Endothelial cell of umbilical vein (primary cell): Measurements from ENCODE around the gene FMN1. TPM values are rescaled to one million over a fixed set of nuclear protein-coding genes. Genes with fewer than 3 reads are reported as not detected.
A peak's percentile ranks its signal among the peaks of the same experiment; 100 is the strongest.

ENCODE experiments used
- BruUV-seq: library from RNA; stranded (reverse); fragments of 400-500 nt; replicated peaks from 2 replicates; lab custom pipeline; 2021; lab: Mats Ljungman, UMichigan
- CTCF ChIA-PET: fragments of 300-600, 350-600 bp; sonication (Branson Sonifier 250); formaldehyde crosslinking; loops from one replicate; lab custom pipeline; 2021; ENCODE audit warnings: antibody characterized with exemption, inconsistent platforms; lab: Charles Lee
- POLR2A ChIA-PET: fragments of 300-600, 350-600 bp; sonication (Branson Sonifier 250); formaldehyde crosslinking; loops from one replicate; lab custom pipeline; 2021; ENCODE audit warnings: antibody characterized with exemption, inconsistent platforms; lab: Charles Lee
- DNase-seq: peaks from one replicate; pipeline ENCODE4 v3.0.0-alpha.2; 2011; ENCODE audit warnings: low read depth, low spot score
- FAIRE-seq: peaks from 2 replicates; lab custom pipeline; 2011; peaks lifted over from hg19 to GRCh38; lab: Jason Lieb, UNC
- H2AFZ ChIP-seq: 2 replicates; pipeline ENCODE4 v1.6.0; 2012; ENCODE audit warnings: low read depth, low read length, control low read depth, inconsistent platforms
- H3K27ac ChIP-seq: 2 replicates; pipeline ENCODE4 v1.5.1; 2011; ENCODE audit warnings: low read depth, mild to moderate bottlenecking, control low read depth, low read length, moderate library complexity; ENCODE audit not compliant: insufficient read depth
- H3K27me3 ChIP-seq, 2 experiments: 2 replicates each; pipeline versions ENCODE4 v1.6.0 to v1.6.1; 2011; ENCODE audit warnings: low read length in 2 of 2, mixed read lengths in 1 of 2; ENCODE audit not compliant: control insufficient read depth in 2 of 2, insufficient read depth in 2 of 2
- H3K36me3 ChIP-seq, 2 experiments: 2 replicates in 1 of 2; 3 replicates in 1 of 2; pipeline ENCODE4 v1.5.1; 2011; ENCODE audit warnings: low read length in 2 of 2, mild to moderate bottlenecking in 1 of 2, moderate library complexity in 1 of 2; ENCODE audit not compliant: control insufficient read depth in 2 of 2, insufficient read depth in 2 of 2; ENCODE audit errors: extremely low read depth in 1 of 2
- H3K4me1 ChIP-seq: 3 replicates; pipeline ENCODE4 v1.5.1; 2011; ENCODE audit warnings: mild to moderate bottlenecking, low read length; ENCODE audit not compliant: control insufficient read depth, insufficient read depth; ENCODE audit errors: extremely low read depth
- H3K4me2 ChIP-seq: 2 replicates; pipeline ENCODE4 v1.6.1; 2011; ENCODE audit warnings: low read length, control low read depth, mixed read lengths; ENCODE audit not compliant: insufficient read depth
- H3K4me3 ChIP-seq, 3 experiments: fragments of 200-600 bp in 1 of 3; sonication (generic), shearing (Covaris generic) in 1 of 3; replicated peaks in 1 of 3; 2 replicates each; pipeline ENCODE4 v1.5.1; 2011 to 2016; ENCODE audit warnings: control low read depth in 3 of 3, low read length in 3 of 3, mild to moderate bottlenecking in 2 of 3, inconsistent platforms in 1 of 3, low read depth in 1 of 3, moderate library complexity in 1 of 3; ENCODE audit not compliant: insufficient read depth in 1 of 3
- H3K79me2 ChIP-seq: 2 replicates; pipeline ENCODE4 v1.6.0; 2012; ENCODE audit warnings: low read length, inconsistent platforms; ENCODE audit not compliant: control insufficient read depth, insufficient read depth
- H3K9ac ChIP-seq: replicated peaks from 2 replicates; pipeline ENCODE3; 2011; ENCODE audit warnings: low read length, control low read depth; ENCODE audit not compliant: insufficient read depth; ENCODE audit errors: extremely low read depth
- H3K9me1 ChIP-seq: replicated peaks from 3 replicates; pipeline ENCODE4 v1.6.0; 2011; ENCODE audit warnings: mild to moderate bottlenecking, low read length; ENCODE audit not compliant: control insufficient read depth, insufficient read depth; ENCODE audit errors: extremely low read depth
- H3K9me3 ChIP-seq: replicated peaks from 2 replicates; pipeline ENCODE4 v1.5.1; 2012; ENCODE audit warnings: low read length, inconsistent platforms; ENCODE audit not compliant: control insufficient read depth, insufficient read depth
- H4K20me1 ChIP-seq: replicated peaks from 2 replicates; pipeline ENCODE3; 2011; ENCODE audit warnings: mild to moderate bottlenecking, low read length; ENCODE audit not compliant: control insufficient read depth, insufficient read depth; ENCODE audit errors: extremely low read depth
- EZH2 ChIP-seq: IDR thresholded peaks from 2 replicates; pipeline ENCODE4 v1.6.1; 2012; ENCODE audit warnings: borderline replicate concordance, low read depth, mild to moderate bottlenecking, moderate library complexity, low read length, inconsistent platforms; ENCODE audit not compliant: severe bottlenecking
- FOS ChIP-seq: IDR thresholded peaks from 2 replicates; pipeline ENCODE4 v1.6.1; 2011; ENCODE audit warnings: mild to moderate bottlenecking, low read length, moderate library complexity, borderline replicate concordance; ENCODE audit not compliant: insufficient read depth
- GATA2 ChIP-seq: IDR thresholded peaks from 2 replicates; pipeline ENCODE4 v1.7.0; 2011; ENCODE audit warnings: low read depth, mild to moderate bottlenecking, moderate library complexity, mixed read lengths, low read length; ENCODE audit not compliant: insufficient read length, insufficient read depth
- JUN ChIP-seq: IDR thresholded peaks from 2 replicates; pipeline ENCODE4 v1.6.1; 2011; ENCODE audit warnings: borderline replicate concordance, low read depth; ENCODE audit not compliant: insufficient read length, insufficient read depth
- MYC ChIP-seq: IDR thresholded peaks from one replicate; pipeline ENCODE4 v1.6.1; 2011; ENCODE audit warnings: mild to moderate bottlenecking, low read depth, low read length
- POLR2A ChIP-seq: IDR thresholded peaks from 2 replicates; pipeline ENCODE4 v1.6.1; 2012; ENCODE audit warnings: low read depth, mild to moderate bottlenecking, control low read depth, low read length
- POLR2AphosphoS5 ChIP-seq: IDR thresholded peaks from 2 replicates; pipeline ENCODE4 v1.6.1; 2012; ENCODE audit warnings: low read depth, mild to moderate bottlenecking, control low read depth, low read length, moderate library complexity; ENCODE audit not compliant: insufficient read depth
- dilution Hi-C: fragments of 300-500 bp; cut with MboI; formaldehyde crosslinking; loops from one replicate; pipeline ENCODE4 v1.15.0; 2019; ENCODE audit warnings: low sequenced_read_pairs; ENCODE audit not compliant: extremely low pct_ligation_motif_present
- intact Hi-C: fragments of 100-400 bp; cut with micrococcal nuclease; formaldehyde crosslinking; loops from one replicate; pipeline ENCODE4 v1.10.0; 2022
- polyA plus RNA-seq, 4 experiments: library from polyadenylated mRNA; depleted of rRNA in 3 of 4; stranded (reverse) in 3 of 4; unstranded in 1 of 4; fragments of >200 nt; gene quantifications; 2 replicates each; pipeline versions ENCODE4 v1.2.1 to v1.2.3, GENCODE V29; 2011 to 2012; ENCODE audit warnings: missing spikeins in 1 of 4
- total RNA-seq: library from RNA; stranded (reverse); gene quantifications from 2 replicates; pipeline ENCODE4 v1.2.3, GENCODE V29; 2021
- TF ChIP-seq, protein P1 (sequence below): IDR thresholded peaks from 2 replicates; pipeline ENCODE4 v1.6.1; 2011; ENCODE audit not compliant: insufficient read depth, insufficient read length
- TF ChIP-seq, protein P2 (sequence below), 2 donors: IDR thresholded peaks; 1 replicate in 1 of 2; 2 replicates in 1 of 2; pipeline ENCODE4 v1.5.1; 2011; ENCODE audit warnings: low read length in 2 of 2, mild to moderate bottlenecking in 2 of 2, moderate library complexity in 2 of 2, control low read depth in 1 of 2, inconsistent platforms in 1 of 2, low read depth in 1 of 2; ENCODE audit not compliant: insufficient read depth in 1 of 2; ENCODE audit errors: extremely low read depth in 1 of 2

Gene FMN1
- total and polyA plus RNA-seq, 2 donors (not counting 3 experiments of a cell fraction or from before 2014, with no cell fraction given) = 0.01 to 0.29 TPM

GRCh38 chr15:33131552-33132232, 62.8 kb downstream of the FMN1 start:
- Histone ChIP-seq H3K4me2 (peak overlapping the region; percentile 16), H3K9me1 (no peaks in the 10 kb centered on the region), H3K27ac (no peak overlapping the region), H3K4me1 (peaks cover 16% of the 10 kb centered on the region), H3K27me3 (peaks cover 2 to 5% of the 10 kb centered on the region in 2 experiments), H3K79me2 (no peaks in the 10 kb centered on the region), H4K20me1 (no peaks in the 10 kb centered on the region), H3K9me3 (no peaks in the 10 kb centered on the region), H3K36me3 (no peaks in the 10 kb centered on the region), H2AFZ (no peak overlapping the region), H3K9ac (no peak overlapping the region), H3K4me3 (no peak overlapping the region)
- POLR2A ChIA-PET = no interaction called here
- DNase-seq (peak; percentile 59), FAIRE-seq (no peak)
- CTCF ChIA-PET = interaction anchor here (0.7 to 10.6 kb wide), 26 partner anchors 8 to 569 kb away, joined by 3 to 497 read pairs (median 6); no protein-coding TSS in a partner anchor
- dilution Hi-C loops = no loop called here
- TF ChIP-seq, protein P1, sequence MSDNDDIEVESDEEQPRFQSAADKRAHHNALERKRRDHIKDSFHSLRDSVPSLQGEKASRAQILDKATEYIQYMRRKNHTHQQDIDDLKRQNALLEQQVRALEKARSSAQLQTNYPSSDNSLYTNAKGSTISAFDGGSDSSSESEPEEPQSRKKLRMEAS = no peak
- TF ChIP-seq FOS = no peak
- no peak for TF ChIP-seq POLR2A
- TF ChIP-seq JUN = no peak
- no peak for TF ChIP-seq MYC
- TF ChIP-seq EZH2 = no peak
- TF ChIP-seq POLR2AphosphoS5 = no peak
- TF ChIP-seq, protein P2, sequence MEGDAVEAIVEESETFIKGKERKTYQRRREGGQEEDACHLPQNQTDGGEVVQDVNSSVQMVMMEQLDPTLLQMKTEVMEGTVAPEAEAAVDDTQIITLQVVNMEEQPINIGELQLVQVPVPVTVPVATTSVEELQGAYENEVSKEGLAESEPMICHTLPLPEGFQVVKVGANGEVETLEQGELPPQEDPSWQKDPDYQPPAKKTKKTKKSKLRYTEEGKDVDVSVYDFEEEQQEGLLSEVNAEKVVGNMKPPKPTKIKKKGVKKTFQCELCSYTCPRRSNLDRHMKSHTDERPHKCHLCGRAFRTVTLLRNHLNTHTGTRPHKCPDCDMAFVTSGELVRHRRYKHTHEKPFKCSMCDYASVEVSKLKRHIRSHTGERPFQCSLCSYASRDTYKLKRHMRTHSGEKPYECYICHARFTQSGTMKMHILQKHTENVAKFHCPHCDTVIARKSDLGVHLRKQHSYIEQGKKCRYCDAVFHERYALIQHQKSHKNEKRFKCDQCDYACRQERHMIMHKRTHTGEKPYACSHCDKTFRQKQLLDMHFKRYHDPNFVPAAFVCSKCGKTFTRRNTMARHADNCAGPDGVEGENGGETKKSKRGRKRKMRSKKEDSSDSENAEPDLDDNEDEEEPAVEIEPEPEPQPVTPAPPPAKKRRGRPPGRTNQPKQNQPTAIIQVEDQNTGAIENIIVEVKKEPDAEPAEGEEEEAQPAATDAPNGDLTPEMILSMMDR (IDR thresholded peaks at IDR 0.05; ENCODE audit: extremely low read depth in 1 of 2, insufficient read depth in 1 of 2, low read depth in 1 of 2, low read length in 2 of 2) = no peak
- TF ChIP-seq GATA2 = no peak
- no TSS peak for BruUV-seq
- intact Hi-C loops = loop anchor here (1.0 to 2.0 kb wide), 4 partner anchors 45 to 469 kb away; no protein-coding TSS in a partner anchor
